IPS DF 6.9 (cell line): ENCODE results near the gene CSRP1.

Experiments used
- DNase-seq: peaks from one replicate; pipeline ENCODE4 v3.0.0-alpha.2; 2013; ENCODE audit warnings: low read depth, low spot score
- H3K27ac ChIP-seq: one replicate; pipeline ENCODE4 v1.5.1; 2013; ENCODE audit warnings: low read length, control low read depth
- H3K27me3 ChIP-seq: 2 replicates; pipeline ENCODE4 v1.6.1; 2013; ENCODE audit warnings: mild to moderate bottlenecking, low read length; ENCODE audit not compliant: control insufficient read depth, insufficient read depth
- H3K36me3 ChIP-seq: 2 replicates; pipeline ENCODE4 v1.6.1; 2013; ENCODE audit warnings: low read length; ENCODE audit not compliant: control insufficient read depth, insufficient read depth
- H3K4me1 ChIP-seq: 2 replicates; pipeline ENCODE4 v1.6.1; 2013; ENCODE audit warnings: low read length; ENCODE audit not compliant: control insufficient read depth, insufficient read depth
- H3K4me3 ChIP-seq: 2 replicates; pipeline ENCODE4 v1.5.1; 2013; ENCODE audit warnings: mild to moderate bottlenecking, low read length
- H3K9me3 ChIP-seq: 2 replicates; pipeline ENCODE4 v1.6.1; 2013; ENCODE audit warnings: low read length, inconsistent platforms; ENCODE audit not compliant: control insufficient read depth, insufficient read depth
- WGBS: extraction: QIAGEN DNeasy Blood & Tissue Kit; methylation state at CpG from one replicate; pipeline ENCODE4 v1.1.7; 2013; ENCODE audit warnings: mixed read lengths, missing lambda C conversion rate; ENCODE audit not compliant: insufficient read length, insufficient coverage; 5-methylcytosine and 5-hydroxymethylcytosine counted together

Gene CSRP1

GRCh38 chr1:201433609-201434008 is 73.3 kb downstream of the CSRP1 start:
- DNase-seq, result no peak
- peaks cover 1% of the 10 kb centered on the region; the same call in 1 of the 2 replicates for H3K4me1 ChIP-seq
- H3K27ac ChIP-seq, result no peak overlapping the region
- H3K36me3 ChIP-seq, result no peaks in the 10 kb centered on the region
- WGBS, result no CpG with 5 or more reads among the region's 6 CpGs
- H3K9me3 ChIP-seq, result no peaks in the 10 kb centered on the region
- no peaks in the 10 kb centered on the region for H3K27me3 ChIP-seq
- no peak overlapping the region for H3K4me3 ChIP-seq
